IMR-90 (cell line): ENCODE data around the gene PITPNB. TPM values are rescaled to one million over a fixed set of nuclear protein-coding genes. Genes with fewer than 3 reads are reported as not detected.

Source experiments
- ATAC-seq: fragments of 200-7000 bp; cut with Tn5 transposase; 2 replicates; pipeline ENCODE4 v1.9.1; 2020; ENCODE audit warnings: low read depth, mild to moderate bottlenecking, moderate library complexity
- BruUV-seq: library from RNA; stranded (reverse); fragments of 400-500 nt; replicated peaks from 2 replicates; lab custom pipeline; 2021; lab: Mats Ljungman, UMichigan
- CTCF ChIA-PET: fragments of 300-600 bp; formaldehyde crosslinking; extraction: SDS; loops from one replicate; lab custom pipeline; 2021; ENCODE audit warnings: antibody characterized with exemption; lab: Yijun Ruan, JAX
- POLR2A ChIA-PET: fragments of 300-600 bp; sonication (Branson Sonifier 250); formaldehyde crosslinking; loops from one replicate; lab custom pipeline; 2022; ENCODE audit warnings: antibody characterized with exemption; ENCODE audit not compliant: unreplicated experiment; lab: Charles Lee
- DNase-seq: peaks from one replicate; pipeline ENCODE4 v3.0.0; 2013
- H2AFZ ChIP-seq: replicated peaks from 2 replicates; pipeline ENCODE3; 2013; ENCODE audit warnings: low read length, mild to moderate bottlenecking; ENCODE audit not compliant: poor library complexity
- H2AK5ac ChIP-seq: 2 replicates; pipeline ENCODE4 v1.6.1; 2013; ENCODE audit warnings: low read depth, low read length, inconsistent platforms
- H2AK9ac ChIP-seq: replicated peaks from 2 replicates; pipeline ENCODE3; 2013; ENCODE audit warnings: mild to moderate bottlenecking, low read depth, low read length, moderate library complexity; ENCODE audit not compliant: poor library complexity
- H2BK120ac ChIP-seq: 2 replicates; pipeline ENCODE4 v1.6.1; 2013; ENCODE audit warnings: low read depth, low read length, inconsistent platforms
- H2BK15ac ChIP-seq: 3 replicates; pipeline ENCODE4 v1.6.1; 2013; ENCODE audit warnings: low read depth, low read length, inconsistent platforms
- H2BK20ac ChIP-seq: 2 replicates; pipeline ENCODE4 v1.6.1; 2013; ENCODE audit warnings: low read depth, mild to moderate bottlenecking, inconsistent platforms, low read length, moderate library complexity
- H2BK5ac ChIP-seq: 2 replicates; pipeline ENCODE4 v1.6.1; 2013; ENCODE audit warnings: mild to moderate bottlenecking, low read depth, low read length, inconsistent platforms; ENCODE audit not compliant: poor library complexity, severe bottlenecking
- H3K14ac ChIP-seq: replicated peaks from 2 replicates; pipeline ENCODE4 v1.6.1; 2013; ENCODE audit warnings: low read depth, low read length, inconsistent platforms
- H3K18ac ChIP-seq: 2 replicates; pipeline ENCODE4 v1.6.1; 2013; ENCODE audit warnings: low read depth, low read length, control low read depth
- H3K23ac ChIP-seq: 2 replicates; pipeline ENCODE4 v1.6.1; 2013; ENCODE audit warnings: low read depth, low read length, inconsistent platforms
- H3K27ac ChIP-seq: 2 replicates; pipeline ENCODE4 v1.5.1; 2013; ENCODE audit warnings: mild to moderate bottlenecking, control low read depth, low read length; ENCODE audit not compliant: insufficient read depth
- H3K27me3 ChIP-seq: 2 replicates; pipeline ENCODE4 v1.6.1; 2013; ENCODE audit warnings: low read length; ENCODE audit not compliant: control insufficient read depth, insufficient read depth
- H3K36me3 ChIP-seq: 2 replicates; pipeline ENCODE4 v1.6.1; 2013; ENCODE audit warnings: low read length, mixed read lengths; ENCODE audit not compliant: control insufficient read depth, insufficient read depth
- H3K4ac ChIP-seq: 2 replicates; pipeline ENCODE4 v1.6.1; 2013; ENCODE audit warnings: low read depth, low read length, inconsistent platforms
- H3K4me1 ChIP-seq: 2 replicates; pipeline ENCODE4 v1.6.1; 2013; ENCODE audit warnings: low read length, mixed read lengths; ENCODE audit not compliant: control insufficient read depth, insufficient read depth
- H3K4me2 ChIP-seq: 2 replicates; pipeline ENCODE4 v1.6.1; 2013; ENCODE audit warnings: low read depth, mild to moderate bottlenecking, control low read depth, low read length, moderate library complexity
- H3K4me3 ChIP-seq: 2 replicates; pipeline ENCODE4 v1.5.1; 2013; ENCODE audit warnings: low read depth, mild to moderate bottlenecking, control low read depth, low read length, moderate library complexity; ENCODE audit not compliant: insufficient read depth
- H3K56ac ChIP-seq: 2 replicates; pipeline ENCODE4 v1.6.1; 2013; ENCODE audit warnings: low read length, inconsistent platforms; ENCODE audit not compliant: insufficient read depth; ENCODE audit errors: extremely low read depth
- H3K79me1 ChIP-seq, 2 experiments: 2 replicates each; pipeline ENCODE4 v1.6.1; 2013; ENCODE audit warnings: low read length in 2 of 2, inconsistent platforms in 1 of 2, low read depth in 1 of 2
- H3K9ac ChIP-seq: 2 replicates; pipeline ENCODE4 v1.6.1; 2013; ENCODE audit warnings: low read depth, low read length, control low read depth
- H3K9me1 ChIP-seq: 2 replicates; pipeline ENCODE4 v1.6.1; 2013; ENCODE audit warnings: low read length, inconsistent platforms; ENCODE audit not compliant: insufficient read depth
- H3K9me3 ChIP-seq: 2 replicates; pipeline ENCODE4 v1.6.1; 2013; ENCODE audit warnings: low read length; ENCODE audit not compliant: control insufficient read depth, insufficient read depth
- H4K20me1 ChIP-seq: 2 replicates; pipeline ENCODE4 v1.6.1; 2013; ENCODE audit warnings: low read length, inconsistent platforms; ENCODE audit not compliant: insufficient read depth
- H4K5ac ChIP-seq: 2 replicates; pipeline ENCODE4 v1.6.1; 2013; ENCODE audit warnings: mild to moderate bottlenecking, low read depth, low read length, control low read depth
- H4K8ac ChIP-seq, 2 experiments: 2 replicates each; pipeline ENCODE4 v1.6.1; 2013; ENCODE audit warnings: low read depth in 2 of 2, low read length in 2 of 2, control low read depth in 1 of 2, inconsistent platforms in 1 of 2
- H4K91ac ChIP-seq: 2 replicates; pipeline ENCODE4 v1.6.1; 2013; ENCODE audit warnings: low read depth, low read length, inconsistent platforms; ENCODE audit not compliant: insufficient read depth
- BHLHE40 ChIP-seq: fragments of 150-350 bp; IDR thresholded peaks from 2 replicates; pipeline ENCODE4 v1.6.1; 2016; ENCODE audit warnings: mild to moderate bottlenecking, low read depth, low read length
- FOS ChIP-seq: fragments of 150-350 bp; IDR thresholded peaks from 2 replicates; pipeline ENCODE4 v1.6.1; 2016; ENCODE audit warnings: low read depth, low read length
- MAFK ChIP-seq: IDR thresholded peaks from 2 replicates; pipeline ENCODE4 v1.6.1; 2012; ENCODE audit warnings: low read depth, low read length, improper control_type of control experiment
- NFE2L2 ChIP-seq: fragments of 150-350 bp; IDR thresholded peaks from 2 replicates; pipeline ENCODE4 v1.6.1; 2016; ENCODE audit warnings: low read depth, mild to moderate bottlenecking, low read length
- POLR2A ChIP-seq: IDR thresholded peaks from 2 replicates; pipeline ENCODE4 v1.6.1; 2012; ENCODE audit warnings: mild to moderate bottlenecking, low read depth, low read length
- RAD21 ChIP-seq: IDR thresholded peaks from 2 replicates; pipeline ENCODE4 v1.6.1; 2012; ENCODE audit warnings: low read length, improper control_type of control experiment
- RCOR1 ChIP-seq: IDR thresholded peaks from 2 replicates; pipeline ENCODE4 v1.6.1; 2012; ENCODE audit warnings: mild to moderate bottlenecking, low read length, improper control_type of control experiment; ENCODE audit not compliant: insufficient replicate concordance
- RFX5 ChIP-seq: IDR thresholded peaks from 2 replicates; pipeline ENCODE4 v1.8.0; 2012; ENCODE audit warnings: low read depth, mild to moderate bottlenecking, low read length, moderate library complexity
- WGBS, 2 experiments: methylation state at CpG; one replicate each; pipeline versions ENCODE4 v1.1.5 to v1.1.7; 2013; ENCODE audit warnings: missing lambda C conversion rate in 2 of 2; ENCODE audit not compliant: insufficient read length in 1 of 2; ENCODE audit errors: extremely low coverage in 2 of 2; 5-methylcytosine and 5-hydroxymethylcytosine counted together
- dilution Hi-C: fragments of 300-500 bp; cut with HindIII; formaldehyde crosslinking; loops from one replicate; pipeline ENCODE4 v1.14.3; 2018; ENCODE audit warnings: low sequenced_read_pairs; ENCODE audit not compliant: unreplicated experiment
- in situ Hi-C: fragments of 300-500 bp; cut with MboI; formaldehyde crosslinking; loops from 3 replicates; pipeline ENCODE4 v1.14.3; 2019; ENCODE audit warnings: low sequenced_read_pairs, inconsistent platforms, mixed read lengths
- intact Hi-C: fragments of 100-400 bp; cut with micrococcal nuclease; formaldehyde crosslinking; loops from 2 replicates; pipeline ENCODE4 v1.10.0; 2022
- polyA plus RNA-seq, 3 experiments: library from polyadenylated mRNA; depleted of rRNA; stranded (reverse); fragments of >200 nt; gene quantifications; 2 replicates each; pipeline ENCODE4 v1.2.3, GENCODE V29; 2012; ENCODE audit warnings: low replicate concordance in 1 of 3
- total RNA-seq: library from RNA; depleted of rRNA; stranded (reverse); fragments of >200 nt; gene quantifications from 2 replicates; pipeline ENCODE4 v1.2.3, GENCODE V29; 2012
- TF ChIP-seq, protein P1 (sequence below): fragments of 150-350 bp; IDR thresholded peaks from 2 replicates; pipeline ENCODE4 v1.6.1; 2016; ENCODE audit warnings: low read depth, mild to moderate bottlenecking, low read length, moderate library complexity, borderline replicate concordance
- TF ChIP-seq, protein P2 (sequence below): conservative IDR thresholded peaks from 2 replicates; pipeline ENCODE4 v1.5.1; 2012; ENCODE audit warnings: mild to moderate bottlenecking, low read depth, low read length, improper control_type of control experiment
- TF ChIP-seq, protein P3 (sequence below): fragments of 150-350 bp; IDR thresholded peaks from 2 replicates; pipeline ENCODE4 v1.6.1; 2017; ENCODE audit warnings: mild to moderate bottlenecking, antibody characterized with exemption, low read length, low read depth

Gene PITPNB
- total and polyA plus RNA-seq, 2 of the 4 experiments (the other 2 are of a cell fraction), result 19.7 to 54.5 TPM

DNA sequence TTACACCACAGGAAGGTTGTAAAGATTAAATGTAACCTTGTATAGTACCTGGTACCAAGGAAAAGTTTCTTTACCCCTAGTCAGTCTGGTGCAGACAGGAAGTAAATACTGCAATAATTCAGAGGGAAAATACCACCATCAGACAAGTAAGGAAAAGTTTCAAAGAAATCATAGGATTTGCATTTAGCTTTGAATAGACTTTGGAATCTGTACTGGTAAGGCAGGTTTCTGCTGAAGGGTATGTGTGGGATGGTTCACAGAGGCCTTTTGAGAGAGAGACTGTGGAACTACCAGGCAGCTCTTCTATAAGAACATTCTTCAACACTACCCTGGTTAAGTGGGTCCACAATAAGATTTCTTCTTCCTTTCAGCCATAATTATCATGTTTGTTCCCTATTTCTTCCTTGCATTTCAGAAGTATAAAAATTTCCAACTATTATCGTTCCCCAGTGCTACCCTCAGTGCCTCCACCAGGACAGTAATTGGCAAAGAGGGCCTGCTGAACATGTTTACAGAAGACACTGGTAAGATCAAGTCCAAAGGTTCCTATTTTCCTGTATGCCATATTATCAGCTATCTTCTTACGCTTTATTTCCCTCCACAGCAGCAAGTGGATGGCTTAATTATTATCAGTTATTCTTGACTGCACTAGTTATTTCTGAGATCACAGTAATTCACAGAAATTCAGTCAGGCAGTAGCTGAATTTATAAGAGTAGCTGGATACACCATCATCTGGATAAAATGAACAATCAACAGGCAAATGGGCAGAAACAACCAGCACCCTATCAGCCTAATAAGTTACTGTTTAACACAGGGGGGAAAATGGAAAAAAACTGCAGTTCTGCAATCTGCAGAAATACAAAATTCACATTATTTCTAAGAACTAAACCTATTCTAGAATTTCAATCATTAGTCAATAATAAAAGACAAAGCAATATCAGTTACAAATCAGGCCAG is 48.5 kb downstream of the PITPNB start:
- H3K14ac ChIP-seq, result no peak overlapping the region
- H3K27ac ChIP-seq, result peak overlapping the region; percentile 39; the same call in 1 of the 2 replicates
- peak overlapping the region; percentile 69; the same call in 1 of the 2 replicates for H3K18ac ChIP-seq
- no TSS peak for BruUV-seq
- no peak overlapping the region for H2BK20ac ChIP-seq
- H3K9me1 ChIP-seq, result peaks cover 12% of the 10 kb centered on the region
- no peaks in the 10 kb centered on the region for H3K27me3 ChIP-seq
- no peak overlapping the region for H3K4me3 ChIP-seq
- H3K56ac ChIP-seq, result no peak overlapping the region
- no peak overlapping the region for H3K9ac ChIP-seq
- no peak overlapping the region for H2AK9ac ChIP-seq
- no peak overlapping the region for H3K4me2 ChIP-seq
- TF ChIP-seq, protein P1, sequence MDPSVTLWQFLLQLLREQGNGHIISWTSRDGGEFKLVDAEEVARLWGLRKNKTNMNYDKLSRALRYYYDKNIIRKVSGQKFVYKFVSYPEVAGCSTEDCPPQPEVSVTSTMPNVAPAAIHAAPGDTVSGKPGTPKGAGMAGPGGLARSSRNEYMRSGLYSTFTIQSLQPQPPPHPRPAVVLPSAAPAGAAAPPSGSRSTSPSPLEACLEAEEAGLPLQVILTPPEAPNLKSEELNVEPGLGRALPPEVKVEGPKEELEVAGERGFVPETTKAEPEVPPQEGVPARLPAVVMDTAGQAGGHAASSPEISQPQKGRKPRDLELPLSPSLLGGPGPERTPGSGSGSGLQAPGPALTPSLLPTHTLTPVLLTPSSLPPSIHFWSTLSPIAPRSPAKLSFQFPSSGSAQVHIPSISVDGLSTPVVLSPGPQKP, result no peak
- TF ChIP-seq FOS, result no peak
- no peak for TF ChIP-seq NFE2L2
- no peak for TF ChIP-seq MAFK
- TF ChIP-seq POLR2A, result no peak
- TF ChIP-seq, protein P2, sequence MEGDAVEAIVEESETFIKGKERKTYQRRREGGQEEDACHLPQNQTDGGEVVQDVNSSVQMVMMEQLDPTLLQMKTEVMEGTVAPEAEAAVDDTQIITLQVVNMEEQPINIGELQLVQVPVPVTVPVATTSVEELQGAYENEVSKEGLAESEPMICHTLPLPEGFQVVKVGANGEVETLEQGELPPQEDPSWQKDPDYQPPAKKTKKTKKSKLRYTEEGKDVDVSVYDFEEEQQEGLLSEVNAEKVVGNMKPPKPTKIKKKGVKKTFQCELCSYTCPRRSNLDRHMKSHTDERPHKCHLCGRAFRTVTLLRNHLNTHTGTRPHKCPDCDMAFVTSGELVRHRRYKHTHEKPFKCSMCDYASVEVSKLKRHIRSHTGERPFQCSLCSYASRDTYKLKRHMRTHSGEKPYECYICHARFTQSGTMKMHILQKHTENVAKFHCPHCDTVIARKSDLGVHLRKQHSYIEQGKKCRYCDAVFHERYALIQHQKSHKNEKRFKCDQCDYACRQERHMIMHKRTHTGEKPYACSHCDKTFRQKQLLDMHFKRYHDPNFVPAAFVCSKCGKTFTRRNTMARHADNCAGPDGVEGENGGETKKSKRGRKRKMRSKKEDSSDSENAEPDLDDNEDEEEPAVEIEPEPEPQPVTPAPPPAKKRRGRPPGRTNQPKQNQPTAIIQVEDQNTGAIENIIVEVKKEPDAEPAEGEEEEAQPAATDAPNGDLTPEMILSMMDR, result no peak
- TF ChIP-seq BHLHE40, result no peak
- TF ChIP-seq, protein P3, sequence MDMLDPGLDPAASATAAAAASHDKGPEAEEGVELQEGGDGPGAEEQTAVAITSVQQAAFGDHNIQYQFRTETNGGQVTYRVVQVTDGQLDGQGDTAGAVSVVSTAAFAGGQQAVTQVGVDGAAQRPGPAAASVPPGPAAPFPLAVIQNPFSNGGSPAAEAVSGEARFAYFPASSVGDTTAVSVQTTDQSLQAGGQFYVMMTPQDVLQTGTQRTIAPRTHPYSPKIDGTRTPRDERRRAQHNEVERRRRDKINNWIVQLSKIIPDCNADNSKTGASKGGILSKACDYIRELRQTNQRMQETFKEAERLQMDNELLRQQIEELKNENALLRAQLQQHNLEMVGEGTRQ, result no peak
- TF ChIP-seq RFX5, result no peak
- no peak for TF ChIP-seq RCOR1
- TF ChIP-seq RAD21, result no peak
- no peak overlapping the region; the same call in 2 of the 3 replicates for H2BK15ac ChIP-seq
- in situ Hi-C loops (no loop called here), intact Hi-C loops (no loop called here), dilution Hi-C loops (no loop called here)
- H2AFZ ChIP-seq, result no peak overlapping the region
- POLR2A ChIA-PET, result no interaction called here
- ATAC-seq, result no peak
- H3K4ac ChIP-seq, result peak overlapping the region; percentile 35; the same call in 1 of the 2 replicates
- WGBS, 2 experiments, result 100% methylated on average over 1 of the region's 2 CpGs; no CpG with 5 or more reads in 1 of the 2 experiments
- no peak overlapping the region; the same call in 1 of the 2 replicates for H3K23ac ChIP-seq
- H2AK5ac ChIP-seq, result no peak overlapping the region
- H2BK120ac ChIP-seq, result no peak overlapping the region
- peak overlapping the region in 1 of 2 experiments; percentile 34; a peak in 2 of 4 replicates for H4K8ac ChIP-seq
- H3K36me3 ChIP-seq, result peaks cover 15% of the 10 kb centered on the region
- peak overlapping the region; percentile 100 for H2BK5ac ChIP-seq
- CTCF ChIA-PET, result interaction anchor here (1.8 kb wide), 1 partner anchor 9 kb away, joined by 8 read pairs; no protein-coding TSS in a partner anchor
- H3K79me1 ChIP-seq, result peaks cover 46 to 67% of the 10 kb centered on the region in 2 experiments
- H4K20me1 ChIP-seq, result peaks cover 4% of the 10 kb centered on the region
- peaks cover 25% of the 10 kb centered on the region for H3K4me1 ChIP-seq
- H4K5ac ChIP-seq, result peak overlapping the region; percentile 85; the same call in 1 of the 2 replicates
- no peak for DNase-seq
- H4K91ac ChIP-seq, result no peak overlapping the region; the same call in 1 of the 2 replicates
- H3K9me3 ChIP-seq, result no peaks in the 10 kb centered on the region
